Measurements from ENCODE around the gene CDKL5. TPM values are rescaled to one million over a fixed set of nuclear protein-coding genes. Genes with fewer than 3 reads are reported as not detected.

Gene CDKL5
- total and polyA plus RNA-seq, 2 donors (not counting 1 experiment from before 2014, with no cell fraction given) = 0.72 to 4.6 TPM

DNA sequence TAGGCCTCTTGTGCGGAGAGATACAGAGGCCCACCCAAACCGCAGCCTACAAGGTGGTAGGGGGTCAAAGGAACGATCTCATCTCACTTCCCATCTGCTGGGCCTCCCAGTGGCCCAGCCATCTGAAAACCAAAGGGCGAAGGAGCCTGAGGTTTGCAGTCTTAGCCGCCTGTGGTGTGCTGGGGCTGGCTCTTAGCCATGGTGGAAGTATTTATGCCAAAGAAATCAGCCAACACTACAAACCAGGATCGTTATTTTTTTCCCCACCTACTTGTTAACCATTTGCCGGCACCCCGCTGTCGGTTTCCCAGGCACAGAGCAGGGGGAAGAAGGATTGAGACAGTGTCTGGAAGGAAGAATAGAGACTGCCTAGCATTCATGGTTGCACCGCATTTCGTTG is 30.9 kb upstream of the CDKL5 start:
- no peak overlapping the region for H3K9ac ChIP-seq (ENCODE audit: low read length)
- H3K9me3 Mint-ChIP-seq (ENCODE audit: insufficient read depth) = no peaks in the 10 kb centered on the region
- H4K20me1 ChIP-seq (ENCODE audit: control insufficient read depth, insufficient read depth, low read length, poor library complexity, severe bottlenecking) = no peaks in the 10 kb centered on the region
- H3K4me1 ChIP-seq (ENCODE audit: control insufficient read depth in 2 of 2, insufficient read depth in 2 of 2, low read length in 2 of 2) = no peaks in the 10 kb centered on the region
- H3K36me3 ChIP-seq (replicated peaks in 1 of 2; ENCODE audit: control extremely low read depth in 1 of 2, control insufficient read depth in 1 of 2, extremely low read depth in 1 of 2, insufficient read depth in 2 of 2, low read length in 1 of 2) = no peaks in the 10 kb centered on the region
- no peak overlapping the region for H3K4me3 ChIP-seq (ENCODE audit: control extremely low read depth in 1 of 5, extremely low read depth in 1 of 5, insufficient read depth in 1 of 5, low read depth in 2 of 5, low read length in 4 of 5)
- ChIA-PET POLR2A (no interaction called here), CTCF (interaction anchor here (0.6 kb wide), 1 partner anchor 774 kb away, joined by 3 read pairs; no protein-coding TSS in a partner anchor)
- H3K9me3 ChIP-seq (ENCODE audit: control extremely low read depth in 1 of 3, control insufficient read depth in 2 of 3, insufficient read depth in 1 of 3, low read length in 2 of 3) = no peaks in the 10 kb centered on the region
- DNase-seq = no peak
- H2AFZ ChIP-seq (ENCODE audit: insufficient read depth, low read depth, low read length, poor library complexity, severe bottlenecking) = no peak overlapping the region
- H3K27me3 ChIP-seq (replicated peaks in 1 of 4; ENCODE audit: control extremely low read depth in 1 of 4, control insufficient read depth in 3 of 4, insufficient read depth in 4 of 4, low read length in 3 of 4) = no peaks in the 10 kb centered on the region
- H3K79me2 ChIP-seq (ENCODE audit: control insufficient read depth, insufficient read depth, low read length) = no peaks in the 10 kb centered on the region
- H3K4me3 Mint-ChIP-seq = no peak overlapping the region
- H3K27me3 Mint-ChIP-seq = no peaks in the 10 kb centered on the region
- no peak overlapping the region for H3K27ac Mint-ChIP-seq
- TF ChIP-seq EZH2 (IDR thresholded peaks at IDR 0.05; ENCODE audit: borderline replicate concordance, insufficient read depth, low read depth, low read length, poor library complexity, severe bottlenecking) = no peak
- TF ChIP-seq, protein P1, sequence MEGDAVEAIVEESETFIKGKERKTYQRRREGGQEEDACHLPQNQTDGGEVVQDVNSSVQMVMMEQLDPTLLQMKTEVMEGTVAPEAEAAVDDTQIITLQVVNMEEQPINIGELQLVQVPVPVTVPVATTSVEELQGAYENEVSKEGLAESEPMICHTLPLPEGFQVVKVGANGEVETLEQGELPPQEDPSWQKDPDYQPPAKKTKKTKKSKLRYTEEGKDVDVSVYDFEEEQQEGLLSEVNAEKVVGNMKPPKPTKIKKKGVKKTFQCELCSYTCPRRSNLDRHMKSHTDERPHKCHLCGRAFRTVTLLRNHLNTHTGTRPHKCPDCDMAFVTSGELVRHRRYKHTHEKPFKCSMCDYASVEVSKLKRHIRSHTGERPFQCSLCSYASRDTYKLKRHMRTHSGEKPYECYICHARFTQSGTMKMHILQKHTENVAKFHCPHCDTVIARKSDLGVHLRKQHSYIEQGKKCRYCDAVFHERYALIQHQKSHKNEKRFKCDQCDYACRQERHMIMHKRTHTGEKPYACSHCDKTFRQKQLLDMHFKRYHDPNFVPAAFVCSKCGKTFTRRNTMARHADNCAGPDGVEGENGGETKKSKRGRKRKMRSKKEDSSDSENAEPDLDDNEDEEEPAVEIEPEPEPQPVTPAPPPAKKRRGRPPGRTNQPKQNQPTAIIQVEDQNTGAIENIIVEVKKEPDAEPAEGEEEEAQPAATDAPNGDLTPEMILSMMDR (IDR thresholded peaks at IDR 0.05) = no peak
- intact Hi-C loops (cut with micrococcal nuclease) = loop anchor here (10.0 kb wide), 1 partner anchor 1140 kb away; no protein-coding TSS in a partner anchor
- peaks cover 2% of the 10 kb centered on the region for H3K4me1 Mint-ChIP-seq
- no peak overlapping the region for H3K4me2 ChIP-seq (replicated peaks; ENCODE audit: low read depth, low read length, poor library complexity, severe bottlenecking)
- 100% methylated on average over 2 of the region's 11 CpGs for WGBS (ENCODE audit: insufficient coverage)
- ATAC-seq (ENCODE audit: low read depth) = no peak
- H3K27ac ChIP-seq (ENCODE audit: low read length in 2 of 2) = no peak overlapping the region

DNA sequence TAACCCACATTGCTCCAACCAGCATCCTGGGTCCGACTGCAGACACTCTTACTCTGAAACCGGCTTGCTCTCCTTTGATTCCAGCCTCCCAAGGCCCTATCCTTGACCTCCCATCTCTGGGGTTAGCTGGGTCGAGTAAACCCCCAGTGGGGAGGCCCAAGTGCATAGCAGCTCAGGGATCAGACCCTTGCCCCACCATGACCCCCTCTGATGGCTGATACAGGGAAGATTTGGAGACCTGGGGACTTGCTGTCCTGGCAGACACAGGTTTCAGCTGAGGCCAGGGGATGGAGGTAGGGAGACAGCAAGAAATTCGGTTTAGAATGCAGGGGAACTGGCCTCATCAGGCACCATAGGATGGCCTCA is 23.6 kb upstream of the CDKL5 start:
- ChIA-PET POLR2A (no interaction called here), CTCF (no interaction called here)
- no peaks in the 10 kb centered on the region for H3K9me3 ChIP-seq (ENCODE audit: control extremely low read depth in 1 of 3, control insufficient read depth in 2 of 3, insufficient read depth in 1 of 3, low read length in 2 of 3)
- no peaks in the 10 kb centered on the region for H4K20me1 ChIP-seq (ENCODE audit: control insufficient read depth, insufficient read depth, low read length, poor library complexity, severe bottlenecking)
- no peak for DNase-seq
- Mint-ChIP-seq H3K27me3 (no peaks in the 10 kb centered on the region), H3K9me3 (ENCODE audit: insufficient read depth) (no peaks in the 10 kb centered on the region), H3K27ac (no peak overlapping the region), H3K4me3 (no peak overlapping the region), H3K4me1 (no peaks in the 10 kb centered on the region)
- H3K9ac ChIP-seq (ENCODE audit: low read length) = no peak overlapping the region
- no peaks in the 10 kb centered on the region for H3K27me3 ChIP-seq (replicated peaks in 1 of 4; ENCODE audit: control extremely low read depth in 1 of 4, control insufficient read depth in 3 of 4, insufficient read depth in 4 of 4, low read length in 3 of 4)
- no peak for ATAC-seq (ENCODE audit: low read depth)
- H3K4me3 ChIP-seq (ENCODE audit: control extremely low read depth in 1 of 5, extremely low read depth in 1 of 5, insufficient read depth in 1 of 5, low read depth in 2 of 5, low read length in 4 of 5) = no peak overlapping the region
- H3K36me3 ChIP-seq (replicated peaks in 1 of 2; ENCODE audit: control extremely low read depth in 1 of 2, control insufficient read depth in 1 of 2, extremely low read depth in 1 of 2, insufficient read depth in 2 of 2, low read length in 1 of 2) = no peaks in the 10 kb centered on the region
- WGBS (ENCODE audit: insufficient coverage) = 75% methylated on average over 1 of the region's 4 CpGs
- H3K27ac ChIP-seq (ENCODE audit: low read length in 2 of 2) = no peak overlapping the region
- H3K79me2 ChIP-seq (ENCODE audit: control insufficient read depth, insufficient read depth, low read length) = no peaks in the 10 kb centered on the region
- no peak overlapping the region for H3K4me2 ChIP-seq (replicated peaks; ENCODE audit: low read depth, low read length, poor library complexity, severe bottlenecking)
- intact Hi-C loops (cut with micrococcal nuclease) = no loop called here
- no peaks in the 10 kb centered on the region for H3K4me1 ChIP-seq (ENCODE audit: control insufficient read depth in 2 of 2, insufficient read depth in 2 of 2, low read length in 2 of 2)
- TF ChIP-seq, protein P1 (IDR thresholded peaks at IDR 0.05) = no peak
- TF ChIP-seq EZH2 (IDR thresholded peaks at IDR 0.05; ENCODE audit: borderline replicate concordance, insufficient read depth, low read depth, low read length, poor library complexity, severe bottlenecking) = no peak
- no peak overlapping the region for H2AFZ ChIP-seq (ENCODE audit: insufficient read depth, low read depth, low read length, poor library complexity, severe bottlenecking)

Measured in B cell (primary cell).